OCI-LY1 (cell line): Measurements from ENCODE around the gene MARCHF7.

ENCODE experiments used
- CTCF ChIP-seq: fragments of 200-600 bp; sonication (generic), shearing (Covaris generic); IDR thresholded peaks from 2 replicates; pipeline ENCODE4 v1.5.1; 2017; ENCODE audit warnings: mild to moderate bottlenecking, antibody characterized with exemption, low read length, moderate library complexity, mixed read lengths
- EZH2 ChIP-seq: fragments of 200-600 bp; sonication (generic), shearing (Covaris generic); IDR thresholded peaks from 2 replicates; pipeline ENCODE4 v1.8.0; 2017; ENCODE audit warnings: borderline replicate concordance, mixed run types, mild to moderate bottlenecking, antibody characterized with exemption, low read length, moderate library complexity, mixed read lengths

- TF ChIP-seq CTCF (no peak), EZH2 (no peak)
Measured at GRCh38 chr2:159720676-159721075, 8.4 kb downstream of the MARCHF7 start.
